Thyroid gland (tissue), 4 donors: ENCODE measurements around the gene GYS1. TPM values are rescaled to one million over a fixed set of nuclear protein-coding genes. Genes with fewer than 3 reads are reported as not detected.
"Not testable (repeated sequence)": the region's sequence is repeated elsewhere in the genome, so short reads cannot be mapped to it uniquely, and the experiment has no call there.

Experiments
- DNase-seq, 2 donors: peaks; one replicate each; pipeline ENCODE4 v3.0.0-alpha.2; 2019
- H3K27ac ChIP-seq, 3 donors: fragments of 200-600 bp; sonication (generic); 1 replicate in 2 of 3; 2 replicates in 1 of 3; pipeline ENCODE4 v1.5.1; 2016 to 2019; ENCODE audit warnings: mild to moderate bottlenecking in 1 of 3, moderate library complexity in 1 of 3
- H3K27me3 ChIP-seq: fragments of 200-600 bp; sonication (generic); one replicate; pipeline ENCODE4 v1.5.1; 2019
- H3K36me3 ChIP-seq, 2 donors: fragments of 200-600 bp; sonication (generic); one replicate each; pipeline ENCODE4 v1.5.1; 2016 to 2019
- H3K4me1 ChIP-seq, 2 donors: fragments of 200-600 bp; sonication (generic); one replicate each; pipeline ENCODE4 v1.5.1; 2017 to 2019
- H3K4me3 ChIP-seq, 3 donors: fragments of 200-600 bp; sonication (generic); replicated peaks in 1 of 3; 1 replicate in 2 of 3; 2 replicates in 1 of 3; pipeline ENCODE4 v1.5.1; 2016; ENCODE audit warnings: mild to moderate bottlenecking in 1 of 3
- H3K9me3 ChIP-seq: fragments of 200-600 bp; sonication (generic); one replicate; pipeline ENCODE4 v1.5.1; 2017
- POLR2A ChIP-seq, 2 donors: fragments of 450-650 bp; IDR thresholded peaks; one replicate each; pipeline ENCODE4 v1.6.1; 2017; ENCODE audit warnings: antibody characterized with exemption in 2 of 2, mild to moderate bottlenecking in 2 of 2, moderate library complexity in 1 of 2
- WGBS, 2 donors: methylation state at CpG; one replicate each; pipeline ENCODE4 v1.1.5; 2017; 5-methylcytosine and 5-hydroxymethylcytosine counted together
- intact Hi-C: fragments of 100-400 bp; cut with DNase I; formaldehyde crosslinking; loops from one replicate; pipeline ENCODE4 v1.15.1; 2023
- total RNA-seq, 4 donors: library from RNA; depleted of rRNA; stranded (reverse); fragments of >200 nt; gene quantifications; one replicate each; pipeline ENCODE4 v1.2.3, GENCODE V29; 2016
- TF ChIP-seq, protein P1 (sequence below), 6 experiments: fragments of 200-600 bp in 3 of 6; fragments of 450-650 bp in 3 of 6; sonication (generic) in 3 of 6; IDR thresholded peaks; one replicate each; pipeline ENCODE4 v1.5.1; 2016 to 2019; ENCODE audit warnings: antibody characterized with exemption in 6 of 6, mild to moderate bottlenecking in 2 of 6, inconsistent platforms in 1 of 6, moderate library complexity in 1 of 6

GYS1 gene
- total RNA-seq, 4 donors from 2014 or later, result 17.9 to 33.2 (median 23.9) TPM

DNA sequence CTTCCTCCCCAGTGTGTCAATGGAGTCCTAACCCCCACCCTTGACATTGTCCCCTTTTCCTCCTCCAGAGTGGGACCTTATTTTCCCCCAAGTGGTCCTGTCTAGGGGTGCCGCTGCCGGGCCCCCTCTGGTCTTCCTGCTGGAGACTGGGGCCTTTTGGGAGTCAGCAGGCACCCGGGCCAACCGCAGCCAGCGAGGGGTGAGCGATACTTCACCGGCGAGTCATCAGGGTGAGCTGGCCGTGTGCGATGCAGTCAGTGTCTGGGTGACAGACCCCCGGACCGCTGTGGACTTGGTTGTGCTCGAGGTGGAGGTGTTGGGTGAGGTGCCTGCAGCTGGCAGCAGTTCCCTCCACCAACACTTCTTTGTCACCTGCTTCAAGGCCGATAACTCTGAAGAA lies 36.6 kb upstream of the GYS1 start:
- H3K4me3 ChIP-seq, H3K27ac ChIP-seq, H3K36me3 ChIP-seq, intact Hi-C loops, DNase-seq, H3K27me3 ChIP-seq, H3K9me3 ChIP-seq, H3K4me1 ChIP-seq: not testable (repeated sequence)
- WGBS, 2 donors, result 92 to 95% methylated on average over 8 to 11 of the region's 14 CpGs

DNA sequence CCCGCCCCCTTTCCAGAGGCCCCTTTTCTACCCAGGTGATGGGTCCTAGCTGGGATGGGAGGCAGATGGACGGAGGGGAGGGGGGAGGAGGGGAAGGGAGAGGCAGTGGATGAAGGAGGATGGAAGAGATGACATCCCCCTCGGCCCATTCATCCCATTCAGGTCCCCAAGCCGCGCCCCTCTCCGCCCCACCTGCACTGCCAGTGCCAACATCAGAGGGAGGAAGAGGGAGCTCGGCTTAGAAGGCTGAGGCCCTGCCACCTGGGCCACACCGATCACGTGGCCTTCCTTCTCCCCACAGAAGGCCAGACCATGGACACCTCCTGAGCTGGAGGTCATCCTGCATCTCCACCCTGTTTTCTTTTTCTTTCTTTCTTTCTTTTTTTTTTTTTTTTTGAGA lies 35.6 kb upstream of the GYS1 start:
- H3K36me3 ChIP-seq, H3K27ac ChIP-seq, H3K4me3 ChIP-seq, intact Hi-C loops, H3K4me1 ChIP-seq, H3K9me3 ChIP-seq, DNase-seq, H3K27me3 ChIP-seq: not testable (repeated sequence)
- 79 to 83% methylated on average over 7 to 8 of the region's 9 CpGs for WGBS, 2 donors

DNA sequence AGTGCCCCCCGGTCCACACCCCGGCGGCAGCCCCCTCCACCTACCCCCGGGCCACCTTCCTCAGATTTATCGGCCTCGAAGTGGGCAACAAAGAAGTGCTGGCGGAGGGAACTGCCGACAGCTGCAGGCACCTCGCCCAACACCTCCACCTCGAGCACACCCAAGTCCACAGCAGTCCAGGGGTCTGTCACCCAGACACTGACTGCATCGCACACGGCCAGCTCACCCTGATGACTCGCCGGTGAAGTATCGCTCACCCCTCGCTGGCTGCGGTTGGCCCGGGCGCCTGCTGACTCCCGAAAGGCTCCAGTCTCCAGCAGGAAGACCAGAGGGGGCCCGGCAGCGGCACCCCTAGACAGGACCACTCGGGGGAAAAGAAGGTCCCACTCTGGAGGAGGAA lies 32.5 kb upstream of the GYS1 start:
- intact Hi-C loops, result not testable (repeated sequence)

GRCh38 chr19:49025088-49025487 lies 32.0 kb upstream of the GYS1 start:
- DNase-seq, H3K27me3 ChIP-seq, H3K27ac ChIP-seq, H3K9me3 ChIP-seq, H3K4me1 ChIP-seq, H3K4me3 ChIP-seq, H3K36me3 ChIP-seq, intact Hi-C loops: not testable (repeated sequence)
- 70 to 88% methylated on average over 2 to 4 of the region's 6 CpGs for WGBS, 2 donors

More for the DNA sequence above, 32.5 kb upstream of the GYS1 start:
- H3K27me3 ChIP-seq, H3K36me3 ChIP-seq, H3K27ac ChIP-seq, H3K4me1 ChIP-seq, H3K4me3 ChIP-seq, DNase-seq, H3K9me3 ChIP-seq: not testable (repeated sequence)
- 82 to 88% methylated on average over 18 to 20 of the region's 23 CpGs for WGBS, 2 donors

DNA sequence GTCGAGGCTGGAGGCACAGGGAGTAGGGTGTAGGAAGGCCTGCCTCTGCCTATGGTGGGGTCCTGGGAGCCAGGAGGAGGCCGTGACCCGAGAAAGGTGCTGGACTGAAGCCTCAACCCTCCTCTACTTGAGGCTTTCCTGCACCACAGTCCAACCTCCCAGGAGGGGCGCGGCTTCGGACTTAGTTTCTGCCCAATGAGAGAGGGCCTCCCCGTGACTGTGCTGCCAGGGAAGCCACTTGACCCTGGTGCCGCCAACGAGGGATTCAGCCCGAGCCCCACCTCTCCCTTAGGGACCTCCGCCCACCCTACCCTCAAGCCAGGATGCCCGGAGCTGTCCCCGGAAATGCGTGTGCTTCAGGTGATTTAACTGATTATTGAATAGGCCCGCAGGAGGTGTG lies 31.1 kb upstream of the GYS1 start, which contains the start of gene CGB3:
Gene CGB3, minus strand, starts transcription at position 101 of the 400 bp plus-strand sequence. CDS start 362 bp downstream, outside the sequence.
- H3K27me3 ChIP-seq, H3K27ac ChIP-seq, H3K4me3 ChIP-seq, H3K9me3 ChIP-seq, intact Hi-C loops, H3K36me3 ChIP-seq, DNase-seq, H3K4me1 ChIP-seq: not testable (repeated sequence)
- WGBS, 2 donors, result 53 to 87% methylated on average over 3 of the region's 15 CpGs

DNA sequence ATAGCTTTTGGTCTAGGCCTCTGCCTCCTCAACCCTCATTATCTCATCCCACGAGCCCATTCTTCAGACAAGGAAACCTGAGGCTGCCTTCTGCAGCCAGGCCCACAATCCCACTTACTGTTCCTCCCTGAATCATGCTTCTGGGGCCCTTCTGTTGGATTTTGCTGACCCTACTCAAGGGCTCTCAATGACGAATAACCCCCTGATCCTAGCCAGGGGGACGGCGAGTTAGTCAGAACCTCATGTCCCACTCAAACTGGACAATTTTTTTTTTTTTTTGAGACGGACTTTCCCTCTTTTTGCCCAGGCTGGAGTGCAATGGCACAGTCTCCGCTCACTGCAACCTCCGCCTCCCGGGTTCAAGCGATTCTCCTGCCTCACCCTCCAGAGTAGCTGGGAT lies 29.0 kb upstream of the GYS1 start:
- no peaks in the 10 kb centered on the region for H3K9me3 ChIP-seq
- H3K36me3 ChIP-seq, result no peaks in the 10 kb centered on the region
- H3K27me3 ChIP-seq, result no peaks in the 10 kb centered on the region
- TF ChIP-seq POLR2A (IDR thresholded peaks at IDR 0.05), result no peak
- TF ChIP-seq, protein P1, sequence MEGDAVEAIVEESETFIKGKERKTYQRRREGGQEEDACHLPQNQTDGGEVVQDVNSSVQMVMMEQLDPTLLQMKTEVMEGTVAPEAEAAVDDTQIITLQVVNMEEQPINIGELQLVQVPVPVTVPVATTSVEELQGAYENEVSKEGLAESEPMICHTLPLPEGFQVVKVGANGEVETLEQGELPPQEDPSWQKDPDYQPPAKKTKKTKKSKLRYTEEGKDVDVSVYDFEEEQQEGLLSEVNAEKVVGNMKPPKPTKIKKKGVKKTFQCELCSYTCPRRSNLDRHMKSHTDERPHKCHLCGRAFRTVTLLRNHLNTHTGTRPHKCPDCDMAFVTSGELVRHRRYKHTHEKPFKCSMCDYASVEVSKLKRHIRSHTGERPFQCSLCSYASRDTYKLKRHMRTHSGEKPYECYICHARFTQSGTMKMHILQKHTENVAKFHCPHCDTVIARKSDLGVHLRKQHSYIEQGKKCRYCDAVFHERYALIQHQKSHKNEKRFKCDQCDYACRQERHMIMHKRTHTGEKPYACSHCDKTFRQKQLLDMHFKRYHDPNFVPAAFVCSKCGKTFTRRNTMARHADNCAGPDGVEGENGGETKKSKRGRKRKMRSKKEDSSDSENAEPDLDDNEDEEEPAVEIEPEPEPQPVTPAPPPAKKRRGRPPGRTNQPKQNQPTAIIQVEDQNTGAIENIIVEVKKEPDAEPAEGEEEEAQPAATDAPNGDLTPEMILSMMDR (IDR thresholded peaks at IDR 0.05), result no peak
- H3K4me1 ChIP-seq, result peaks cover 17 to 24% of the 10 kb centered on the region in 2 donors
- no peak for DNase-seq
- intact Hi-C loops, result no loop called here
- no peak overlapping the region for H3K27ac ChIP-seq
- no peak overlapping the region for H3K4me3 ChIP-seq
- 90 to 94% methylated on average over 9 of the region's 9 CpGs for WGBS, 2 donors

DNA sequence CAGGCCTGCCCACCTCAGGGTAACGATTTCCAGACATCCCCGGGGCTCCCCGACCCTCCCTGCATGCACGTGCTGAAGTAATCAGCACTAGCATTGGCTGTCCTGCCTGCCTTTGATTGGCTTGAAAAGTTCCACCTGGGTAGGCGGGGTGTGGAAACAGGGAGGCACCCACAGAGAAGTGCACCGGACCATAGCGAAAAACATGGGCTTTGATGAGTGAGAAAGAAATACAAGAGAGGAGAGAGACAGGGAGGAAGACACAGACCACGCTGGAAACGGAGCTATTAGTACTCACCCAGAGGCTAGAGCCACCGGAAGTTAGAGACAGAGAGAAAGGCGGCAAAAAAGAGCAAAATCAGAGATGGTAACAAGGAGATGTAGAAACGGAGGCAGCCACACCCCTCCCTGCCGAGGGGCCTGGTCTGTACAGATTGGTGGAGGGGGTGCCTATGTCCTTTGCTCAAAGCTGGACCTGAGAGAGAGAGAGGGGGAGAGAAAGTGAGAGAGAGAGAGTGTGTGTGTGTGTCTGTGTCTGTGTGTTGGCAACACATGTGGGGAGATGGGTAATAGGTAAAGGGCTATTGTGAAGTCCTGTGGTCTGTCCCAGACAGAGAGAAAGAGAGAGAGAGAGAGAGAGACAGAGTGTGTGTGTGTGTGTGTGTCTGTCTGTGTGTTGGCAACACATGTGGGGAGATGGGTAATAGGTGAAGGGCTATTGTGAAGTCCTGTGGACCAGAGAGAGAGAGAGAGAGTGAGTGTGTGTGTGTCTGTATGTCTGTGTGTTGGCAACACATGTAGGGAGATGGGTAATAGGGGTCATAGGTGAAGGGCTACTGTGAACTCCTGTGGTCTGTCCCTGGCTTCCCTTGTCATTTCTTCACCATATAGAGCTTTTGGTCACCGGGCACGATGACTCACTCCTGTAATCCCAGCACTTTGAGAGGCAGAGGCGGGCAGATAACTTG lies 28.1 kb upstream of the GYS1 start:
- Histone ChIP-seq H3K9me3 (no peaks in the 10 kb centered on the region), H3K4me1 (peaks cover 17 to 24% of the 10 kb centered on the region in 2 donors), H3K27ac (no peak overlapping the region), H3K36me3 (no peaks in the 10 kb centered on the region), H3K4me3 (no peak overlapping the region), H3K27me3 (no peaks in the 10 kb centered on the region)
- intact Hi-C loops, result no loop called here
- 28 to 32% methylated on average over 16 of the region's 16 CpGs for WGBS, 2 donors
- no peak for DNase-seq
- no peak for TF ChIP-seq POLR2A (IDR thresholded peaks at IDR 0.05)
- TF ChIP-seq, protein P1 (IDR thresholded peaks at IDR 0.05), result no peak
